ENCODE results near the gene BAZ1B. TPM values are rescaled to one million over a fixed set of nuclear protein-coding genes. Genes with fewer than 3 reads are reported as not detected.
A peak's percentile ranks its signal among the peaks of the same experiment; 100 is the strongest.

BAZ1B gene
- total RNA-seq, 1 donor from 2014 or later, result 111 TPM

GRCh38 chr7:73446682-73447081, 75.4 kb downstream of the BAZ1B start:
- Mint-ChIP-seq H3K27ac (no peak overlapping the region), H3K4me1 (ENCODE audit: low read depth) (peaks cover 6% of the 10 kb centered on the region), H3K9me3 (no peaks in the 10 kb centered on the region), H3K27me3 (ENCODE audit: insufficient read depth) (no peaks in the 10 kb centered on the region), H3K4me3 (no peak overlapping the region), H3K36me3 (ENCODE audit: low read depth) (peaks cover 66% of the 10 kb centered on the region)
- DNase-seq (ENCODE audit: low spot score), result no peak
- intact Hi-C loops (cut with micrococcal nuclease), result no loop called here

GRCh38 chr7:73443548-73444255, 78.4 kb downstream of the BAZ1B start:
- no peaks in the 10 kb centered on the region for H3K27me3 Mint-ChIP-seq (ENCODE audit: insufficient read depth)
- intact Hi-C loops (cut with micrococcal nuclease), result no loop called here
- no peaks in the 10 kb centered on the region for H3K4me1 Mint-ChIP-seq (ENCODE audit: low read depth)
- no peak for DNase-seq (ENCODE audit: low spot score)
- no peak overlapping the region for H3K4me3 Mint-ChIP-seq
- no peaks in the 10 kb centered on the region for H3K9me3 Mint-ChIP-seq
- H3K27ac Mint-ChIP-seq, result no peak overlapping the region
- peaks cover 50% of the 10 kb centered on the region for H3K36me3 Mint-ChIP-seq (ENCODE audit: low read depth)

GRCh38 chr7:73442903-73443500, 79.1 kb downstream of the BAZ1B start:
- no peak overlapping the region for H3K4me3 Mint-ChIP-seq
- H3K4me1 Mint-ChIP-seq (ENCODE audit: low read depth), result no peaks in the 10 kb centered on the region
- H3K9me3 Mint-ChIP-seq, result no peaks in the 10 kb centered on the region
- DNase-seq (ENCODE audit: low spot score), result no peak
- H3K27ac Mint-ChIP-seq, result no peak overlapping the region
- intact Hi-C loops (cut with micrococcal nuclease), result no loop called here
- peaks cover 45% of the 10 kb centered on the region for H3K36me3 Mint-ChIP-seq (ENCODE audit: low read depth)
- no peaks in the 10 kb centered on the region for H3K27me3 Mint-ChIP-seq (ENCODE audit: insufficient read depth)

DNA sequence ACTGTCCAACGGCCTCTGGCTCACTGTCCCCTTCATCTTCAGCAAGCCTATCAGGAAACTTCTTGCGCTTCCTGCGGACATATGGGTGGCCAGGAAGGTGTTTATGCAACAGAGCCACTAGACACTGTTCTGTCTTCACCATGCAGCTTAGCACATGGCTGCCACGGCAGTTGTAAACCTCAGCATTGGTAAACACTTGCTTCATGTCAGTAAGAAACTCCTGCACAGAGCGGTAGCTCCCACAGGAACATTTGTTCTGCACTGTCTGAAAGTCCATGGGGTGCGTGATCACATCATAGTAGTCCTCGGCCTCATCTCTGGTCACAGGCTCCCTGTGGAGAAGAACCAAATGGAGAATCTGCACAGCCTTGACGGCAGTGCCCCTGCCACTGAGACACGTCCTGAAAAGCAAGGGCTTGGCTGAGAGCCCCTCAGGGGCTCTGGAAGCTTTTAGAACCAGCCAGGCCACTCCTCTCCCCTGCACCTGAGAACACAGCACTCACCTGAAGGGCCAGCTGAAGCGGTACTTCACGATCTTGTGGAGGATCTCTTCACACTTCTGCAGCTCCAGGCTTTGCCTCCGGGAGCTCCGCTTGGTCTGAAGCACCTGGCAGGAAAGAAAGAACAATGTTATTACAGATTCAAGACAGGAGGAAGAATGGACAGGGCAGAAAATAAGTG, 79.7 kb downstream of the BAZ1B start:
- peaks cover 43% of the 10 kb centered on the region for H3K36me3 Mint-ChIP-seq (ENCODE audit: low read depth)
- no peak overlapping the region for H3K27ac Mint-ChIP-seq
- H3K4me1 Mint-ChIP-seq (ENCODE audit: low read depth), result no peaks in the 10 kb centered on the region
- DNase-seq (ENCODE audit: low spot score), result no peak
- H3K27me3 Mint-ChIP-seq (ENCODE audit: insufficient read depth), result no peaks in the 10 kb centered on the region
- intact Hi-C loops (cut with micrococcal nuclease), result no loop called here
- H3K4me3 Mint-ChIP-seq, result no peak overlapping the region
- H3K9me3 Mint-ChIP-seq, result no peaks in the 10 kb centered on the region

DNA sequence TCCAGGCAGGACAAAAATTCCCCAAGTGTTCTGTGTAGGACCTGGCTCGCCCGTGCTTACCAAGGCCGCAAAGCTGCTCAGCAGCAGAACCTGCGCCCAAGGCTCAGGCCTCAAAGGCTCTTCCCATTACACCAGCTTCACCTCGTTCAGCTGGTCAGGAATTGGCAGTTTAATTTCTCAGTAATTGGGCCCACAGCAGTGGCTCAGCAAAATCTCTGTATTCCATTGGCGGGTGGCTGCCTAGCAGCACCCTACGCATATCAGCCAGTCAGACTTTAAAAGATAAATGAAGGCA, 82.7 kb downstream of the BAZ1B start:
- Mint-ChIP-seq H3K27ac (no peak overlapping the region), H3K4me1 (ENCODE audit: low read depth) (no peaks in the 10 kb centered on the region)

DNA sequence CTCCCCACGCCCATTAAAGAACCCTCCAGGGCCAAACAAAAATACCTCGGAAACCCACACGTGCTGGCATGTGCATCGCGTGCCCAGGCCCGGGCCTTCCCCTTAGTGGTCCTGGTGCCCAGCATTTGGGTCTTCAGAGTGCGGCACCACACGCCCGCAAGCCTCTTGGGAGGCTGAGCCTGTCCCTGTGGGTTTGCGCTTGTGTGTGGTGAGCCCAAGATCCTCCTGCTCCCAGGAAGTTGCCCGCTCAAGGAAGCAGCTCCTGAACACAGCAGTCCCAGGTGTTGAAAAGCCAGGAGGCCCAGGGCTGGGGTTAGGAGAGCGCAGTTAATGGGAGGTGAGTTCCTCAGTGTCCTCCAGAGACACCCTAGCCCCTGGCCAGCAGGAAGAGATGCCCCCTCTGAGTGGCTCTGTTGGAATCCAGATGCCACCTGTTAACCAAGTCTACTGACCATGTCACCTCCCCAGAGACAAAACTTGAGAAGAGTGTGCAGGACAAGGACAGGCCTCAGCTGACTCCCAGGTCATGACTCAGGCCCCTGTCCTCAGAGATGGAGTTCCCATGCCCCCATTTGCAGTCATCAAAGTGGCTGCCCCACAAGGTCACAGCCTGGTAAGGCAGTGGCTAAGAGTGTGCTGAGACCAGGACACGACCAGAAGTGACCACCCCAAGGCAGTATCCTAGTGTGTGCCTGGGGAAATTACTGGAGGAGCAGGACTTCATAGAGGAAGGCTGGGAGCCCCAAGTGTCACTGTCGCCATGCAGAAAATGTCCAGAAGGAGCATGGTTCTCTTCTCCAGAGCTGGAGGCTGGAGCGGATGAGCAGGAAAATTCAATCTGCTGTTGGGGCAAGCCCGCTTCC, 83.3 kb downstream of the BAZ1B start:
- Mint-ChIP-seq H3K27me3 (ENCODE audit: insufficient read depth) (no peaks in the 10 kb centered on the region), H3K36me3 (ENCODE audit: low read depth) (peaks cover 20% of the 10 kb centered on the region), H3K4me1 (ENCODE audit: low read depth) (no peaks in the 10 kb centered on the region), H3K9me3 (no peaks in the 10 kb centered on the region), H3K27ac (no peak overlapping the region), H3K4me3 (no peak overlapping the region)
- intact Hi-C loops (cut with micrococcal nuclease), result no loop called here
- DNase-seq (ENCODE audit: low spot score), result no peak

More for the DNA sequence above, 82.7 kb downstream of the BAZ1B start:
- DNase-seq (ENCODE audit: low spot score), result no peak
- no peaks in the 10 kb centered on the region for H3K27me3 Mint-ChIP-seq (ENCODE audit: insufficient read depth)
- peaks cover 23% of the 10 kb centered on the region for H3K36me3 Mint-ChIP-seq (ENCODE audit: low read depth)
- intact Hi-C loops (cut with micrococcal nuclease), result no loop called here
- no peak overlapping the region for H3K4me3 Mint-ChIP-seq
- H3K9me3 Mint-ChIP-seq, result no peaks in the 10 kb centered on the region

DNA sequence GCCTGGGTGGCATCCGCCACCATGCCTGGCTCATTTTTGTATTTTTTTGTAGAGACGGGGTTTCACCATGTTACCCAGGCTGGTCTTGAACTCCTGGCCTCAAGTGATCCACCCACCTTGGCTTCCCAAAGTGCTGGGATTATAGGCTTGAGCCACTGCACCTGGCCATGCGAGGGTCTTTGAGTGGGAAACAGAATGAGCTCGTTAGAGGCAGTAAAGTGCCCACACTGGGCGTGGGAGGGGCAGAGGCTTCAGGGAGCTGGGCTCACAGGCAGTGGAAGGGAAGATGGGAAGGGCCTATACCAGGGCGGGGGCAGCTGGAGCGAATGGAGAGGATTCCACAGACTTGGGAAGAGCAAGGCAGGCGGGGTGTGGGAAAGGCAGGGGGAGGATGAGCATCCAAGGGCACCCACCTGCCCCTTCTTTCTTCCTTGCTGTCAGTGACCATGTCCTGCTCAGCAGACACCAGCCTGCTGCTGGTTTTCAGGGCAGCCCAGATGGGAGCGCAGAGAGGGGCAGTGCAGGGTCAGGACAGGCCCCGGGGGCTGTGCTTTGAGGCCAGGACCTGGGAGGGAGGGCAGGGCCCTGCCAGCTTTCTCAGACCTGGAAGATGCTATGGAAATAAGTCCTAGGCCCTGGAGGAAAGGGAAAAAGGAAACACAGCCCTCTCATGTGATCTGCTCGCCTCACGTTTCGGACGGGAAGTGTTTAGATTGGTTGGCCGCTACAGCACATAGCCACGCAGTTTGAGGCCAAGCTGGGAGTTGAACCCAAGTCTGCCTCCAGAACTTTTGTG, 84.3 kb downstream of the BAZ1B start:
- H3K27ac Mint-ChIP-seq, result no peak overlapping the region
- H3K9me3 Mint-ChIP-seq, result no peaks in the 10 kb centered on the region
- H3K4me1 Mint-ChIP-seq (ENCODE audit: low read depth), result no peaks in the 10 kb centered on the region
- H3K4me3 Mint-ChIP-seq, result no peak overlapping the region
- no peaks in the 10 kb centered on the region for H3K27me3 Mint-ChIP-seq (ENCODE audit: insufficient read depth)
- intact Hi-C loops (cut with micrococcal nuclease), result no loop called here
- H3K36me3 Mint-ChIP-seq (ENCODE audit: low read depth), result peaks cover 15% of the 10 kb centered on the region
- DNase-seq (ENCODE audit: low spot score), result no peak

GRCh38 chr7:73437091-73437490, 85.0 kb downstream of the BAZ1B start:
- intact Hi-C loops (cut with micrococcal nuclease), result no loop called here
- Mint-ChIP-seq H3K4me3 (no peak overlapping the region), H3K27me3 (ENCODE audit: insufficient read depth) (peaks cover 2% of the 10 kb centered on the region), H3K36me3 (ENCODE audit: low read depth) (peaks cover 8% of the 10 kb centered on the region), H3K9me3 (no peaks in the 10 kb centered on the region), H3K4me1 (ENCODE audit: low read depth) (no peaks in the 10 kb centered on the region), H3K27ac (no peak overlapping the region)
- DNase-seq (ENCODE audit: low spot score), result no peak

DNA sequence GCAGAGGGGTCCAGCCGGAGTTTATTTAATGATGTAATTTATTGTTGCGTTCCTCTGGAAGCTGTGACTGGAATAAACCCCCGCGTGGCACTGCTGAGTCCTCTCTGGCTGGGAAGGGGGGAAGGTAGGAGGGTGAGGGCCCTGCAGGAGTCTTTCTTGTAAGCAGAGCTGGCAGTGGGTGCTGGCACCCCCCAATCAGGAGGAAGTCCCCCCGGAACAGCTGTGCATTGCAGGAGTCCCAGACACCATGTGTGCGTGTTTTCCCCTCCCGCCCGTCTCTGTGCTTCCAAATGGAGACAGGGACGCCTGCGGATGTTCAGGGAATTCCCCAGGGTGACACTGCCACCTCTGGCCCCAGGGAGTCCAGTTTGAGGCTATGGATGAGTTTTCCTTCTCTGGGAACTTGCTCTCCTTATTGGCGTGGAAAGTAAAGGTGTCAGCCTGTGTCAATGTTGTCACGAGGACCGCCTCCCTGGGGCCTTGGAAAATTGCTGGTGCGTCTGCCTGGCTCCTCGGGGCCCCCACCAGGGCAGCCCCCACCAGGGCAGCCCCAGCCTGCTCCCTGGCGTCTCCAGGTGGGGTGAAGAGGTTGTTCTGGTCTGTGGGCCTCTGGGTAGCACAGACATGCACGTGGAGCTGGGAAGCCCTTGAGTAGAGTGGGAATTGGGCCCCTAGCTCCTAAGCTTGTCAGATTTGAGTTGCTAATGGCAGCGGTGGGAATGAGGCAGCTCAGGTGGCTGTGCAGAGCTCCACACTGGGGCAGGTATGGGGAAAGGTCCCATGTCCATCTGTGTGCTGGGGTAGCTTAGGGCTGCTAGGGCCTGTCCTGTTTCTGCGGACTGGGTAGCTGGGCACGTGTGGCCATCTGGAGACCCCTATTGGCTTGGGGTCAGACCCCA, 85.8 kb downstream of the BAZ1B start:
- Mint-ChIP-seq H3K27me3 (ENCODE audit: insufficient read depth) (peaks cover 6% of the 10 kb centered on the region), H3K27ac (no peak overlapping the region), H3K4me1 (ENCODE audit: low read depth) (no peaks in the 10 kb centered on the region), H3K4me3 (no peak overlapping the region), H3K36me3 (ENCODE audit: low read depth) (peaks cover 5% of the 10 kb centered on the region), H3K9me3 (no peaks in the 10 kb centered on the region)
- no peak for DNase-seq (ENCODE audit: low spot score)
- intact Hi-C loops (cut with micrococcal nuclease), result no loop called here

- Mint-ChIP-seq H3K27ac (no peak overlapping the region), H3K4me3 (no peak overlapping the region), H3K27me3 (ENCODE audit: insufficient read depth) (peaks cover 7% of the 10 kb centered on the region), H3K36me3 (ENCODE audit: low read depth) (peaks cover 2% of the 10 kb centered on the region), H3K4me1 (ENCODE audit: low read depth) (no peaks in the 10 kb centered on the region), H3K9me3 (no peaks in the 10 kb centered on the region)
- no peak for DNase-seq (ENCODE audit: low spot score)
- intact Hi-C loops (cut with micrococcal nuclease), result no loop called here
Measured at GRCh38 chr7:73435471-73436009, 86.6 kb downstream of the BAZ1B start.

DNA sequence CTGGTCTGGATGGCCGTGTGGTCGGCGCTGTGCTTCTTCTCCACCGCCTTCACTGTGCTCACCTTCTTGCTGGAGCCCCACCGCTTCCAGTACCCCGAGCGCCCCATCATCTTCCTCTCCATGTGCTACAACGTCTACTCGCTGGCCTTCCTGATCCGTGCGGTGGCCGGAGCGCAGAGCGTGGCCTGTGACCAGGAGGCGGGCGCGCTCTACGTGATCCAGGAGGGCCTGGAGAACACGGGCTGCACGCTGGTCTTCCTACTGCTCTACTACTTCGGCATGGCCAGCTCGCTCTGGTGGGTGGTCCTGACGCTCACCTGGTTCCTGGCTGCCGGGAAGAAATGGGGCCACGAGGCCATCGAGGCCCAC, 87.4 kb downstream of the BAZ1B start:
- no peak overlapping the region for H3K27ac Mint-ChIP-seq
- H3K27me3 Mint-ChIP-seq (ENCODE audit: insufficient read depth), result peaks cover 7% of the 10 kb centered on the region
- H3K4me1 Mint-ChIP-seq (ENCODE audit: low read depth), result no peaks in the 10 kb centered on the region
- peak overlapping the region; percentile 77 for H3K4me3 Mint-ChIP-seq
- H3K9me3 Mint-ChIP-seq, result no peaks in the 10 kb centered on the region
- intact Hi-C loops (cut with micrococcal nuclease), result no loop called here
- H3K36me3 Mint-ChIP-seq (ENCODE audit: low read depth), result no peaks in the 10 kb centered on the region
- DNase-seq (ENCODE audit: low spot score), result no peak
